GM19463 (cell line): Measurements from ENCODE around the gene PKHD1.

Experiments used
- ATAC-seq: cut with Tn5 transposase; IDR thresholded peaks from one replicate; pipeline ENCODE4 v1.9.1; 2021; ENCODE audit warnings: mild to moderate bottlenecking, moderate library complexity; ENCODE audit not compliant: unreplicated experiment

PKHD1 gene, protein sequence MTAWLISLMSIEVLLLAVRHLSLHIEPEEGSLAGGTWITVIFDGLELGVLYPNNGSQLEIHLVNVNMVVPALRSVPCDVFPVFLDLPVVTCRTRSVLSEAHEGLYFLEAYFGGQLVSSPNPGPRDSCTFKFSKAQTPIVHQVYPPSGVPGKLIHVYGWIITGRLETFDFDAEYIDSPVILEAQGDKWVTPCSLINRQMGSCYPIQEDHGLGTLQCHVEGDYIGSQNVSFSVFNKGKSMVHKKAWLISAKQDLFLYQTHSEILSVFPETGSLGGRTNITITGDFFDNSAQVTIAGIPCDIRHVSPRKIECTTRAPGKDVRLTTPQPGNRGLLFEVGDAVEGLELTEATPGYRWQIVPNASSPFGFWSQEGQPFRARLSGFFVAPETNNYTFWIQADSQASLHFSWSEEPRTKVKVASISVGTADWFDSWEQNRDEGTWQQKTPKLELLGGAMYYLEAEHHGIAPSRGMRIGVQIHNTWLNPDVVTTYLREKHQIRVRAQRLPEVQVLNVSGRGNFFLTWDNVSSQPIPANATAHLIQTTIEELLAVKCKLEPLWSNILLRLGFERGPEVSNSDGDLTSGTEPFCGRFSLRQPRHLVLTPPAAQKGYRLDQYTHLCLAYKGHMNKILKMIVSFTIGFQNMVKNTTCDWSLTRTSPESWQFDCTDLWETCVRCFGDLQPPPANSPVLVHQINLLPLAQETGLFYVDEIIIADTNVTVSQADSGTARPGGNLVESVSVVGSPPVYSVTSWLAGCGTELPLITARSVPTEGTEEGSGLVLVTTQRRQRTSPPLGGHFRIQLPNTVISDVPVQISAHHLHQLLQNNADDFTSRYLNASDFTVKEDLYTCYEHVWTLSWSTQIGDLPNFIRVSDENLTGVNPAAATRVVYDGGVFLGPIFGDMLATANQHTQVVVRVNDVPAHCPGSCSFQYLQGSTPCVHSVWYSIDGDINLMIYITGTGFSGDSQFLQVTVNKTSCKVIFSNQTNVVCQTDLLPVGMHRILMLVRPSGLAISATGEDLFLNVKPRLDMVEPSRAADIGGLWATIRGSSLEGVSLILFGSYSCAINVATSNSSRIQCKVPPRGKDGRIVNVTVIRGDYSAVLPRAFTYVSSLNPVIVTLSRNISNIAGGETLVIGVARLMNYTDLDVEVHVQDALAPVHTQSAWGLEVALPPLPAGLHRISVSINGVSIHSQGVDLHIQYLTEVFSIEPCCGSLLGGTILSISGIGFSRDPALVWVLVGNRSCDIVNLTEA (N-terminal part only)

DNA sequence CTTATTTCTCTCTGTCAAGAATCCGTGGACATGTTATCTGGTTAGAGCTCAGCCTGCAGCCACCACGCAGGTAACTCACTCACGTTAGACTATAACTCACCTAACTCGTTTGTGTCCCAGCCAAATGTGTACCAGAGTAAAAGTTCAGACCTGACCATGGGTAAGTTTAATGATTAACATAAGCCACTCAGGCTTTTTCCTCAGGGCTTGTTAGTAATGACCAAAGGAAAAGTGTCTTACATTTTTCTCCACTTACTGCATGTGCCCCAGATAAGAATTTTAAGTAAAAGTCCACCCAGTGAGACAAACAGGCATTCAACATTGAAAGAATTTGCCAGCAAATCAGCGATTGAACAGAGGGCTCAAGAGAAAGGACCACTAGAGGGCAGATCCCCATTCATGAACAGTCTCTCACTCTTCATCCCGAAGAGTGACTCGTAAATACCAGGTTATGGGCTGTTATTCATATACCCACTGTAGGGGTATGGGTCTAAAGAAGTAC, at the start of gene PKHD1:
Gene PKHD1 (minus strand): TSS at position 116 of the 502 bp plus-strand sequence. CDS start 2,680 bp downstream, outside the sequence.
- no peak for ATAC-seq

DNA sequence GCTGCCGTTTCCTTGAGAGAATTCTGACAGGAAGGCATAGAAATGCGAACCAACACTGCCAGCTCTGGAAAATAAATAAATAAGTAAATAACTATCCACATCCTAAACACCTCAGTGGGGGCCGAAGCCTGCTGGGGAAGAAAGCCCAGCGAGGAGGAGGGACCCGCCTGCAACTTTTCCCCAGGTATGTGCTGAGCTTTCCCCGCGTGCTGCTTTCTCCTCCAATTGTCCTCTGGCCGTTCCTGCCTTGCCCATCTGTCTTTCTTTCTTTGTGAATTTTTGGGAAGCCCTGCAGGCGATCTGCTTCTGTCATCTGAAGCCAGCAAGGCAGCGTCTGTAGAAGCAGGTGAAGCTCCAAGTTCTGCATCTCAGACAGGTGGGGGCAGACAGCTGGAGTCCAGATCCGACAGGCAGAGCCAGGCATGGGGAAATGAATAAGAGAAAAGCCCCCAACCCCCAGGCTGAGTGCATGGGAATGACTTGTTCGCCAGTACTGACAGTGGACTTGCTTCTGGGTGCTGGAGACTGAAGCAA, 49.6 kb upstream of the PKHD1 start:
- ATAC-seq: no peak

DNA sequence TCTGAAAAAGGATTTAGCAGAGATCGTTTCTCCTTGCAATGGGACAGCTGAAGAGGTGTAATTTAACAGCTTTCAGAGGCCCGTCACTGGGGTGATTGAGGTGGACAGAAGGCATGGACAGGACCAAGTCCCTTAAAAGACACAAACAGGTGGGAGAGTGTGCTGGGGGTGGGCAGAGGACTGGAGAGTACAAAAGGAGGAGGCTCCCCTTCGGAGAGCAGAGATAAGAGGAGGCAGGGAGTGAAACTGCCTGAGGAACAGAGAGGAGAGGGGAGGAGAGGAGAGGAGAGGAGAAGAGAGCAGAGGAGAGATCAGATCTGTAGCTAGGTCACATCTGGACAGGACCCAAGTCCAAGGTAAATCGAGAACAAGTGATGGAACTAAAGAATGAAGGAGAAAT, 48.6 kb upstream of the PKHD1 start:
- no peak for ATAC-seq

DNA sequence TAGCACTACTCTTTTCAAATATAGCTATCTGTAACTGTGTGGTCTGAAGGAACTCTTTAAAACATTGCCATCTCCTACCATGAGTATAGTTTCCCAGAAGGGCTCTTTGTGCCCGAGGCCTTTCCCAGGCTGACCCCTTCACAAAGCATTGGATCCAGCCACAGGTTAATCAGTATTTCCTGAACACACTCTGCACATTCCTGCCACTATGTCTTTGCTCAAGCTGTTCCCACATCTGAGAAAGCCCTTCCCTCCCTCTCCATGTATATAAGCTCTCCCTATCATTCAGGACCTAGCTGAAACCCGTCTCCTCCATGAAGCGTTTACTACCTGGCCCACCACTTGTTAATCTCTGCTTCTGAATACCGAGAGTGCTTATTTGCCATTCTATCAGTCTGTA, 47.8 kb upstream of the PKHD1 start:
- ATAC-seq: no peak

DNA sequence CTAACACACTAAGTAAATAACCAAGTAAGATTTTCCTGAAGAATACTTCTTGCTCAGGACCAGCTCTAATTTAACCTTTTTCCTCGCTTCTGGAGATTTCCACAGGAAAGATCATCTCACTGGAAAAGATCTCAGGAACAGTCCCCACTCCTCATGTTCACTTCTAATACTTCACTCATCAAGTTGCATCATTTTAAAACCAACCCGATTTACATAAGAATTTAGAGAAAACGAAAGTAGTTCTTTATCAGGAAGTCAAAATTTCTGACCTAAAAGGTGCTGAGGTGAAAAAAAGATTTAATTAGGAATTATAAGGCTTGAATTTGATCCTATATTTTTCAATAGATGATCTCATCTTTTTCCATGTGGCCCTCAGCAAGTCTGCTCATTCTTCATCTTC, 46.6 kb upstream of the PKHD1 start:
- ATAC-seq: no peak

DNA sequence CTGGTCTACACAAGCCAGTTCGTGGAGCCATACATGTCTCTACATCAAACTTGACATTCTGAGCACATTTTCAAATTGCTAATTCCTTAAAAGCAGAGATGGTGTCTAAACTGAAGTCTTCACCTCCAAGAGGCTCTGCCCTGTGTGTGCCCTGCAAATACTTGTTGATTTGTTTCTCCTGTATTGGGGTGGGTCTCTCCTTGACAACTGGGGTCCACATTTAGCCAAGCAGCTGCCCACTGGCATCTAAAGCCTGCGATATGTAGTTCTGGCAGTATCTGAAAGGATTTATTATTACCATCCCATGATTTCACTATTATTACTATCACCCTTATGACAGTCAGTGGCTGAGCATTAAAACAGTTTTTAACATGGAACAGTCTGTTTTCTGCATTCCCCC, 45.9 kb upstream of the PKHD1 start:
- ATAC-seq: no peak

DNA sequence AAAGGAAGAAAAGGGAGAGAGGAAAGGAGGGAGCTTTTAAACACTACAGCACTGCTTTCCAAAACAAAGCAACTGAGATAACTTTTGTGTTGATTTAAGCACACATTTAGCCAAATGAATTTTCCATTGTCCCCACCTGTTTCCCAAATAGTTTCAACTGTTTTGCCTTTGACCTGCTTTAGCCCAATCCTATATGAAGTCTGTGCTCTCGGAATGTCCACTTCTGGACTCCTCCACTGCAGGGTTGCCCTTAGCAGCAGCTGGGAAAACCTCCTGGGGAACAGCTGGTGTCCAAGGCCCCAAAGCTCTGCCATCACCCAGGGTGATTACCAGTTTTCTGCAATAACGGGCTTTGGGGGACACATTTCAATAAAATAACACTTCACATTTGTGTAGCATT, 44.9 kb upstream of the PKHD1 start:
- no peak for ATAC-seq

DNA sequence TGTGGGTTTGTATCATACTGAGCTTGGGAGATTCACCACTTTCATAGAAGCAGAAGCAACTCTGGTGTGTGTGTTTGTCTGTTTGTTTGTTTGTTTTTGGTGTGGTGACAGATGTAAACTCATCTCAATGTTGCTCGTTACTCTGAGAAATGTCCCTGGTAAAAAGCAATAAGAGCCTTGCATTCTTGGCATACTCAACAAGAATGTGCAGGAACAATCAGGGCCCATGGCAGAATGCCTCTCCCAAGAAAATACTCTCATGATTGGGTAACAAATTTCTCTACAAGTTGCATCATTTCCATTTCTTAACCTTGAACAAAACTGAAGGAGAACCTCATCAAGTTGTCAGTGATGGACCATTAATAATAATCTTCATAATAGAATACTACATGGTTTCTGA, 43.0 kb upstream of the PKHD1 start:
- ATAC-seq: no peak

DNA sequence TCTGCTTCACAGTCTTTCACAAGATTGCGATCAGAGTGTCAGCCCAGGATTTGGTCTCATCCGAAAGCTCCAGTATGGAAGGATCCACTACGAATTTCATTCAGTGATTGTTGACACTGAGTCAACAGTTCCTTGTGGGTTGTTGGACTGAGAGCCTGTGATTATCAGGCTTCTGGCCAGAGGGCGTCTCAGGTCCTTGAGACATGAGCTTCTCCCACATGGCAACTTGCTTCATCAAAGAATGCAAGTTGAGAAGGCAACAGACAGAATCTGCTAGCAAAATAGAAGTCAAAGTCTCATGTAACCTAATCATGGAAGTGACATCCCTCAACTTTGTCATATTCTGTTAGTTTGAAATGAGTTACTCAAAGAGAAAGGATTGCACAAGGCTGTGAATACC, 40.5 kb upstream of the PKHD1 start:
- ATAC-seq: no peak

DNA sequence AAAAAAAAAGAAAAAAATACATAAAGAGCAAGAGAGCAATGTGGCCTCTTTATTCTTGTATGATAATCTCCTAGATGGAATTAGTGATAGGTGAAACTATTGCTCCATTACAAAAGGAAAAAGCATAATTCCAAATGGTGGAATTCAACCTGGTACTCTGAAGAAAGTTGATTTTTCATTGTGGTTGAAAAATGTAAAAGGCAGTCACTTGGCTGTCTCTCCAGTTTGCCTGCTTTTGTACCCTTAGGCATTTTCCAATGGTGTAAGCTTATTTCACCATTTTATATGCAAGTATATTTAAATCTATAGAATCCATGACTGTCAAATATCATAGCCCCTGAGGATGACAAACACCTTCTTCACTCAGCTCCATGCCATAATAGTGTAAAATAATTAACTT, 38.8 kb upstream of the PKHD1 start:
- no peak for ATAC-seq

DNA sequence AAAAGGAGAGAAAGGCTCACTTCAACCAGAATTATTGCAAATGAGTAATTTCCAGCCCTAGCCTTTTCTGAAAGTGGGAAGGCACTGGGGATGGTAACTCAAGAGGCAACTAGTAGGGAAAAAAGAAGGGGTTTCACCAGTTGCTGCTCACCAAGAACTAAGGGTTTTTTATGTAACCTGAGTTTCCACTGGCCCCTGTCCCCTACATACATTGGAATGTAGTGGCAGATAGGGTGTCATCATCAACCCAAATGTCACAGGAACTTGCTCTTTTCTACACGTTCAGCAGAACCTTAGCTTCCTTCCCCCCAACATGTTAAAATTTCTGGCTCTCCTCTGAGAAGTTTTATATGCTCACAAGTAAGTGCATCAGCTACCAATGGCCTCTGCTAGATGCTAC, 38.2 kb upstream of the PKHD1 start:
- no peak for ATAC-seq

DNA sequence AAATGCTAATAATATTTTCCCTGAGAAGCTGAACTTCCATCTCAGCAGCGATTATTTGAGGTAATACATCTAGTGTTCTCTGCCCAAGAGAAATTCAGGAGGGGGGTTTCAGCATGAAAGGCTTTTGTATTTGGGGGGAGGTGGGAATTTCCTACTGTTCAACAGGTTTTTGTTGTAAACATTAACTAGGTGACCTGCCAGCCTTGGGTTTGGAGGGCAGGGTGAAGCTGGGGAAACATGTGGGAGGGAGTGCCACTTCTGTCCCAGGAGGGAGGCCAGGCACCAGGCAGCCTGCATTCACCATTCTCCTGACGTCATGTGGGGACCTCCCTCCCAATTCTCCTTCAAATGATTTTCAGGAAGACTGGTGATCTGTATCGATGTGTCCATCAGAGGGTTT, 37.7 kb upstream of the PKHD1 start:
- ATAC-seq: no peak

DNA sequence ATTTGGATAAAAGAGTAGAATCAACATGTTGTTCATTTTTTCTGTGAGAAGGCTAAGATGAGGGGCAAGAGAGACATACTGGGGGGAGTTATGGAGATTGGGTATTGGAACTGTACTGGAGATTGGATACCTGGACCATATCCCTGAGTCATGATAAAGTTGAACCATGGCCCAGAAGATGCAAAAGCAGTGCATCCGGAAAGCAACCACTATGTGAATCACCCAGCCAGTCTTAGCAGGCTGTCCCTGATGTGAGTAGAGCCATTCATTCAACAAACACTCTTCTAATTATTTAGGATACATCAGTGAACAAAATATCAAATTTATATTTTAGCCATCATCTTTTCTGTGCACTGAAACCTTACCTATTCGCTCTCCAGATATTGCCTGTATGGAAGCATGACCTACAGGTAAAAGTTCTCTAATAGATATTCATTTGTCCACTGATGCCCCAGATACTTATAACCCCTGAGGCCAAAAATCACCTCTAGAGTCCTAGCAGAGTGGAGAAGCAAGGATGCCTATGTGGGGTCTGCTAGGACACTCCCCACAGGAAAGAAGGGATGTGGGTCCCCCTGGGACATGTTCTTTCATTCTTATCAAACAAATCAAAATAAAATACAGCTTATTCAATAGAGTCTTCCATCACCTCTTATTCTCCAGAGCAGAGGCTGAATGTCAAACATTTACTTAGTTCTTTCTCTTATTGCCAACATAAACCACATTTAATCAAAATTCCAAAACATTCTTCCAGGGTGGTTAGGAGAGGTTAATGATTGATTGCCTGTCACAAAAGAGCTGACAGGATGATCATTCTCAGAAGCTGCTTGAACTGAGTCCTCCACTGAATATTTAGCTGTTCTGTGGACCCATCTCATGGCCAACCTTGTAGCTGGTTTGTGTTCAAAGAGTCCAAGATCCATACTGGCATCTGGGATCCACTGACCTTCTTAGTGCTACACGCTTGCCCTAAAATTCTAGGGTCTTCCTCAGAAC, 37.0 kb upstream of the PKHD1 start:
- ATAC-seq: no peak

DNA sequence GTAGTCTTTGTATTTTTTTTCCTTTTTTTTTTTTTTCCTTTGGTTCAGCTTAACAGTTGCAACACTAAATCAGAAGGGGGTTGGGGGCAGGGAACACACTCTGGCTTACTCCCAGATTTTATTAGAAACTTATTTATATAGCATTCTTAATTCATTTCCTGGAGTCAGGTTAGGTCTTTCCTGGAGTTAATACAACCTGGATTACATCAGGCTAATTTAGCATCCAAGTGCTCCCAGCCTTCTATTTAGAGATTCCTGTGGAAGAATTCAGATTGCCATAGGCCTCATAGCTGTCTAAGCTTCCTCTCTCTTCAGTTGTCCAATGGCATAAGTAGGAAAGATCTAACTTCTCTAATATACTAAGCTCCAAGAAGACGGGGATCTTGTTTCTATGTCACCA, 35.8 kb upstream of the PKHD1 start:
- ATAC-seq: no peak

DNA sequence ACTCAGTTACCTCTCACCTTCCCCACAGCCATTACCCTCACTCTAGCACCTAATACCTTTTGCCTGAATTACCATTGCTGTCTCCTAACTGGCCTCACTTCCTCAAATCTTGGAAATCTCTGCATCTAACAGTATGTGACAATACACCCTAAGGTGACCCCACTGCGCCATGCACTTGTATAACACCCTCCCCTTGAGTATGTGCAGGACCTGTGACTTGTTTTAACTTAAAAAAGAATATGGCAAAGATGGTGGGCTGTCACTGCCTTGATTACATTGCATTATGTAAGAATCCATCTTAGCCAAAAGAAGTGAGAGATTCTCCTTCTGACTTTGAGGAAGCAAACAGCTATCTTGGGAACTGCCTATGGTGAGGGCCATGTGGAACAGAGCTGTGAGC, 29.9 kb upstream of the PKHD1 start:
- no peak for ATAC-seq

DNA sequence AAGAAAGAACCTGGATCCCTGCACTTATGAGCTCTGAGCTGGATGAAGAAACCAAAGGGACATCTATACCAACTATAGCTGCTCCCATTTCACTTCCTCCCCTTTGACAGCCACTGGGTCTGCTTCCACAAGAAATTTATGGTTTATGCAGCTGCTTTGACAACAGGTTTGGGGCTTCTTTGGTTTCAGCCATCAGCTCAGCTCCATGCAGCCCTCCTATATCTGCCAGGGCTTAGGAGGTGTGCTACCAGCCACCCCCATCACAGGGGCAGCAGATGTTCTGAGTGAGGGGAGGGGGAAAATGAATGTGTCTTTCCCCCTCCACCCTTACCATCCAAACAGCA, 29.2 kb upstream of the PKHD1 start:
- no peak for ATAC-seq

DNA sequence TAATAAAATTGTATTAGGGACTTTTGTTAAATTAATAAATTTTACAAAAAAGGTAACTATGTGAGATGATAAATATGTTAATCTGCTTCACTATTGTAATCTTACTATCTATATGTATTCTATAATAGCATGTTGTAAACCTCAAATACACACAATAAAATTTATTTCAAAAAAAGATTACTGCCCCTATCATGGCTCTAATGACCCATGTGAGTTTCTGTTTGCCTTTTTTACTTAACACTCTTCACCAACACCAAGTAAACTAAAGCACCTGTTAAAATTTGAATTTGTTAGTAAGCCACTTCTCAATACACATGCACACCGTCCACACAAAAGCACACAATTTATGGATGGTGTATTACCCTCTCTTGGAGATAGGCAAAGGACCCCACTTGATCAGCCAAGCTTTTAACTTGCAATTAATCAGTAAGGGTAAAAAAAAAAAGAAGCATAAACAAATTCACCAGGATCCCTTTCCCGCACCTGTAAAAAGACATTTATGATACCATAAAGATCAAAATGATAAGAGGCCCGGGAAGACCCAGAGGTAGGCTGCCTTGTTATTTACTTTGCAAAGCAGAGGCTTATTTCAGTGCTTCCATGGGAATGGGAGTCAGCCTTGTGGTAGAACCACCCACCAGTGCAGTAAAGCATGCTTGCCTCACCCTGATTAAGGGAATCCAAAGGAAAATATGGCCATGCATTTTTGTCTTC, 28.6 kb upstream of the PKHD1 start:
- no peak for ATAC-seq

DNA sequence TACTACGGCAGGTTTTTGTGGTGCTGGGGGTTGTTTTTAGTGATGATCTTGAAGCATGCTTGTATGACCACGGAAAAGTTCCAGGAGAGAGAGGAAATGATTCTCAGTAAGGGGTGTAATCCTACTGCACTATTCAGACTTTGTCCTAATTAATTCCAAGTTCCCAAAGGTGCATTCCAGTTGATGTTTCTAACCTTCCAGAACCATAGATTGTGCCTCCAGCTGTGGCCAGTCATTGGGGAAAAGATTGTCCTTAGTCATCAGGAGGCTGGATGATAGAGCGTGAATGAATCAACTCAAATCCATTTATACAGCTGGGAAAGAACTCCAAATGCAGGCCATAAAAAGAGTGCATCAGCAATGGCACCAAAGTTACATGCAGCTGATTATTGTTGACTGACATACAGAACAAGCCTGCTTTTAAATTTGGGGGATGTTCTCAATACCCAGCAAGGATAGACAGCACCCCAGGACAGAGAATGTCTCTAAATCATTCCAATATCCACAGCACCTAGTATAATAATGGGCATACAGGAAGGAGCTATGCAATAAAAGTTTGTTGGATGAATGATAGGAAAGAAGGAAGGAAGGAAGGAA, 27.8 kb upstream of the PKHD1 start:
- ATAC-seq: no peak

DNA sequence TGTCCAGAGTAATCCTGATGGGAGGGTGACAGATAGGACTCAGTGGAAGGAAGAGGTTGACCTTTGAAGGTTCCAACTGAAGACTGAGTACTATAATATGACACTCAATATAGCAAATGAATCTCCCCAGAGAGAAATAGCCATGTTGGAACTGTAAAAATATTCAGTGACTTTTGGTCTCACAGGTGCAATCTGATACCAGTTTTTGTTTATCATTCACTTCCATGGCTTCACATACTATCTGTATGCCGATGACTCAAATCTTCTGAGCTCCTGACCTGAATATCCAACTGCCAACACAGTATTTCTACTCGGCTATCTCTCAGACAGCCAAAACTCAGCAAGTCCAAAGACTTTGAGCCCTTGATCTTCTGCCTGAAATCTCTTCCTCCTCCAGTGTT, 21.8 kb upstream of the PKHD1 start:
- ATAC-seq: no peak
